H1 (cell line): ENCODE measurements around the gene SBF2. TPM values are rescaled to one million over a fixed set of nuclear protein-coding genes. Genes with fewer than 3 reads are reported as not detected.

Experiments
- CTCF ChIA-PET: fragments of 300-600 bp; sonication (Branson Sonifier 250); formaldehyde crosslinking; loops from one replicate; lab custom pipeline; 2021; ENCODE audit not compliant: partially characterized antibody; lab: Charles Lee
- POLR2A ChIA-PET: fragments of 300-600 bp; sonication (Branson Sonifier 250); formaldehyde crosslinking; loops from one replicate; lab custom pipeline; 2021; ENCODE audit warnings: inconsistent platforms; ENCODE audit not compliant: partially characterized antibody; lab: Charles Lee
- DNase-seq, 2 experiments: peaks; one replicate each; pipeline versions ENCODE4 v3.0.0 to v3.0.0-alpha.2; 2010 to 2022; ENCODE audit warnings: low spot score in 2 of 2, low read depth in 1 of 2, mixed read lengths in 1 of 2
- FAIRE-seq: peaks from 2 replicates; lab custom pipeline; 2011; peaks lifted over from hg19 to GRCh38; lab: Jason Lieb, UNC
- H2AFZ ChIP-seq: 2 replicates; pipeline ENCODE4 v1.8.1; 2012; ENCODE audit warnings: low read length, inconsistent platforms
- H2AK5ac ChIP-seq: 2 replicates; pipeline ENCODE4 v1.6.1; 2013; ENCODE audit warnings: low read depth, low read length
- H2BK120ac ChIP-seq: replicated peaks from 2 replicates; pipeline ENCODE3; 2013; ENCODE audit warnings: low read depth, low read length, inconsistent platforms
- H2BK12ac ChIP-seq: 2 replicates; pipeline ENCODE4 v1.6.1; 2013; ENCODE audit warnings: low read depth, low read length
- H2BK15ac ChIP-seq: 2 replicates; pipeline ENCODE4 v1.6.1; 2013; ENCODE audit warnings: low read length
- H2BK20ac ChIP-seq: 2 replicates; pipeline ENCODE4 v1.6.1; 2013; ENCODE audit warnings: low read length
- H2BK5ac ChIP-seq: 2 replicates; pipeline ENCODE4 v1.6.1; 2013; ENCODE audit warnings: low read depth, low read length
- H3K14ac ChIP-seq: 2 replicates; pipeline ENCODE4 v1.6.1; 2013; ENCODE audit warnings: inconsistent platforms; ENCODE audit not compliant: insufficient read length
- H3K18ac ChIP-seq: 2 replicates; pipeline ENCODE4 v1.6.1; 2013; ENCODE audit warnings: low read length; ENCODE audit errors: extremely low read depth
- H3K23ac ChIP-seq: 2 replicates; pipeline ENCODE4 v1.6.1; 2013; ENCODE audit warnings: inconsistent platforms; ENCODE audit not compliant: insufficient read length
- H3K23me2 ChIP-seq: 2 replicates; pipeline ENCODE4 v1.6.1; 2013; ENCODE audit warnings: low read depth, low read length
- H3K27ac ChIP-seq: 2 replicates; pipeline ENCODE4 v1.6.1; 2011; ENCODE audit warnings: low read depth, low read length, inconsistent platforms
- H3K27me3 ChIP-seq, 4 experiments: replicated peaks in 1 of 4; 1 replicate in 1 of 4; 2 replicates in 3 of 4; pipeline versions ENCODE4 v1.6.1 to v1.8.1; 2011 to 2013; ENCODE audit warnings: low read length in 3 of 4, mild to moderate bottlenecking in 3 of 4, inconsistent platforms in 2 of 4, mixed read lengths in 2 of 4, moderate library complexity in 1 of 4; ENCODE audit not compliant: control insufficient read depth in 3 of 4, insufficient read depth in 3 of 4; ENCODE audit errors: extremely low read depth in 1 of 4
- H3K36me3 ChIP-seq, 4 experiments: 2 replicates each; pipeline versions ENCODE4 v1.6.1 to v1.8.1; 2011 to 2013; ENCODE audit warnings: mild to moderate bottlenecking in 4 of 4, low read length in 3 of 4, moderate library complexity in 2 of 4, control low read depth in 1 of 4, inconsistent platforms in 1 of 4; ENCODE audit not compliant: insufficient read depth in 4 of 4, control insufficient read depth in 2 of 4
- H3K4ac ChIP-seq: replicated peaks from 2 replicates; pipeline ENCODE3; 2013; ENCODE audit warnings: low read length, low read depth, mixed read lengths, inconsistent platforms; ENCODE audit not compliant: insufficient read length
- H3K4me1 ChIP-seq, 4 experiments: replicated peaks in 1 of 4; 1 replicate in 1 of 4; 2 replicates in 3 of 4; pipeline versions ENCODE4 v1.6.1 to v1.8.1; 2011 to 2013; ENCODE audit warnings: low read length in 3 of 4, inconsistent platforms in 2 of 4, mixed read lengths in 1 of 4; ENCODE audit not compliant: insufficient read depth in 4 of 4, control insufficient read depth in 3 of 4
- H3K4me2 ChIP-seq, 2 experiments: 2 replicates each; pipeline versions ENCODE4 v1.6.1 to v1.8.1; 2011 to 2013; ENCODE audit warnings: low read depth in 2 of 2, low read length in 2 of 2, control low read depth in 1 of 2, inconsistent platforms in 1 of 2, mild to moderate bottlenecking in 1 of 2; ENCODE audit not compliant: insufficient read depth in 1 of 2
- H3K4me3 ChIP-seq, 4 experiments: fragments of 200-600, 300-600 bp in 1 of 4; sonication (generic), shearing (Covaris generic), sonication (Bioruptor Twin) in 1 of 4; 2 replicates each; pipeline versions ENCODE4 v1.5.1 to v1.8.1; 2011 to 2016; ENCODE audit warnings: low read length in 4 of 4, low read depth in 3 of 4, control low read depth in 2 of 4, inconsistent platforms in 2 of 4, mild to moderate bottlenecking in 2 of 4, mixed read lengths in 1 of 4, moderate library complexity in 1 of 4; ENCODE audit not compliant: insufficient read depth in 2 of 4; ENCODE audit errors: extremely low read depth in 1 of 4
- H3K56ac ChIP-seq: replicated peaks from 2 replicates; pipeline ENCODE3; 2013; ENCODE audit warnings: low read depth, mild to moderate bottlenecking, mixed read lengths, low read length, inconsistent platforms; ENCODE audit not compliant: insufficient read length
- H3K79me1 ChIP-seq: 2 replicates; pipeline ENCODE4 v1.6.1; 2013; ENCODE audit warnings: low read depth, low read length, control low read depth
- H3K79me2 ChIP-seq, 2 experiments: 2 replicates each; pipeline versions ENCODE4 v1.6.1 to v1.8.1; 2012 to 2013; ENCODE audit warnings: low read length in 2 of 2, mild to moderate bottlenecking in 2 of 2, inconsistent platforms in 1 of 2; ENCODE audit not compliant: insufficient read depth in 2 of 2, control insufficient read depth in 1 of 2
- H3K9ac ChIP-seq, 4 experiments: replicated peaks in 1 of 4; 1 replicate in 1 of 4; 2 replicates in 3 of 4; pipeline versions ENCODE4 v1.6.1 to v1.8.1; 2011 to 2013; ENCODE audit warnings: low read depth in 3 of 4, low read length in 3 of 4, control low read depth in 2 of 4, mild to moderate bottlenecking in 2 of 4, moderate library complexity in 2 of 4, inconsistent platforms in 1 of 4; ENCODE audit errors: extremely low read depth in 1 of 4
- H3K9me3 ChIP-seq, 2 experiments: 2 replicates each; pipeline versions ENCODE4 v1.6.1 to v1.8.1; 2012 to 2013; ENCODE audit warnings: mild to moderate bottlenecking in 2 of 2, moderate library complexity in 2 of 2, control low read depth in 1 of 2, inconsistent platforms in 1 of 2, low read depth in 1 of 2, low read length in 1 of 2, mixed read lengths in 1 of 2; ENCODE audit not compliant: insufficient read depth in 2 of 2
- H4K20me1 ChIP-seq, 2 experiments: replicated peaks in 1 of 2; 2 replicates each; pipeline versions ENCODE3 to v1.8.1; 2011 to 2013; ENCODE audit warnings: inconsistent platforms in 2 of 2, low read length in 2 of 2, mild to moderate bottlenecking in 1 of 2; ENCODE audit not compliant: insufficient read depth in 2 of 2, control insufficient read depth in 1 of 2
- H4K5ac ChIP-seq: 2 replicates; pipeline ENCODE4 v1.6.1; 2013; ENCODE audit warnings: low read length, low read depth, mixed read lengths, inconsistent platforms; ENCODE audit not compliant: insufficient read length
- H4K8ac ChIP-seq: 2 replicates; pipeline ENCODE4 v1.8.0; 2013; ENCODE audit warnings: mild to moderate bottlenecking, moderate library complexity, low read length, inconsistent platforms; ENCODE audit not compliant: insufficient read depth; ENCODE audit errors: extremely low read depth
- H4K91ac ChIP-seq: replicated peaks from 2 replicates; pipeline ENCODE3; 2013; ENCODE audit warnings: low read length, mixed read lengths, inconsistent platforms; ENCODE audit not compliant: insufficient read length
- ASH2L ChIP-seq: fragments of 200-600, 300-600 bp; sonication (generic); IDR thresholded peaks from one replicate; pipeline ENCODE4 v1.7.1; 2017; ENCODE audit warnings: low read length
- BRCA1 ChIP-seq: IDR thresholded peaks from 2 replicates; pipeline ENCODE4 v1.6.1; 2012; ENCODE audit warnings: low read depth, low read length, improper control_type of control experiment
- CHD1 ChIP-seq: IDR thresholded peaks from 2 replicates; pipeline ENCODE4 v1.6.1; 2012; ENCODE audit warnings: low read depth, low read length, improper control_type of control experiment
- NANOG ChIP-seq: IDR thresholded peaks from 2 replicates; pipeline ENCODE4 v1.6.1; 2011; ENCODE audit warnings: low read length, low read depth, mild to moderate bottlenecking, inconsistent platforms; ENCODE audit not compliant: insufficient read depth, poor library complexity, severe bottlenecking
- WGBS, 2 experiments: shearing (Covaris generic) in 1 of 2; methylation state at CpG; one replicate each; pipeline versions ENCODE4 v1.1.6 to v1.1.7; 2013 to 2015; ENCODE audit warnings: low lambda C conversion rate in 2 of 2, mixed read lengths in 2 of 2, inconsistent platforms in 1 of 2, low coverage in 1 of 2, missing lambda C conversion rate in 1 of 2; ENCODE audit not compliant: insufficient replicate concordance in 2 of 2, insufficient coverage in 1 of 2, insufficient read length in 1 of 2; ENCODE audit errors: extremely low coverage in 1 of 2, missing lambda C conversion rate in 1 of 2; 5-methylcytosine and 5-hydroxymethylcytosine counted together
- polyA plus RNA-seq, 7 experiments: library from polyadenylated mRNA; depleted of rRNA in 3 of 7; stranded (reverse) in 5 of 7; unstranded in 2 of 7; fragments of >200 nt in 5 of 7; fragments of 200-250 nt in 2 of 7; gene quantifications; 1 replicate in 5 of 7; 2 replicates in 1 of 7; 4 replicates in 1 of 7; pipeline versions ENCODE4 v1.2.1 to v1.2.3, GENCODE V29; 2011 to 2013; ENCODE audit warnings: missing spikeins in 2 of 7, mixed read lengths in 2 of 7
- total RNA-seq: library from RNA; stranded (reverse); fragmentation: NEBNext Ultra II Directional; extraction: Animal tissue kit (Norgen Biotek cat#: 25700); gene quantifications from 2 replicates; pipeline ENCODE4 v1.2.1, GENCODE V29; 2021

Gene SBF2
- total and polyA plus RNA-seq, 2 of the 8 experiments (the other 6 are each of a cell fraction or from before 2014, with no cell fraction given), result 36.7 to 50.5 TPM

GRCh38 chr11:9806946-9807687, 486.9 kb downstream of the SBF2 start:
- Histone ChIP-seq H4K20me1 (no peaks in the 10 kb centered on the region), H4K91ac (no peak overlapping the region), H4K8ac (no peak overlapping the region), H3K79me2 (no peaks in the 10 kb centered on the region), H2AFZ (no peak overlapping the region), H2BK5ac (no peak overlapping the region), H3K14ac (no peak overlapping the region), H3K4me2 (no peak overlapping the region), H3K27me3 (no peaks in the 10 kb centered on the region), H2BK20ac (no peak overlapping the region), H3K23ac (no peak overlapping the region), H2BK15ac (no peak overlapping the region), H3K4me1 (peaks cover 0 to 15% (median 7%) of the 10 kb centered on the region in 4 experiments; a peak in 3 of 7 replicates), H2BK120ac (no peak overlapping the region), H3K27ac (no peak overlapping the region), H3K4ac (no peak overlapping the region), H2AK5ac (no peak overlapping the region), H3K23me2 (no peaks in the 10 kb centered on the region), H3K18ac (no peak overlapping the region), H3K79me1 (no peaks in the 10 kb centered on the region), H3K36me3 (peaks cover 5 to 18% (median 9%) of the 10 kb centered on the region in 4 experiments), H3K56ac (no peak overlapping the region), H3K9me3 (no peaks in the 10 kb centered on the region), H3K4me3 (no peak overlapping the region), H2BK12ac (no peak overlapping the region), H4K5ac (no peak overlapping the region), H3K9ac (no peak overlapping the region)
- POLR2A ChIA-PET, result interaction anchor here (1.5 kb wide), 1 partner anchor 14 kb away, joined by 5 read pairs; no protein-coding TSS in a partner anchor
- DNase-seq (no peak), FAIRE-seq (no peak)
- CTCF ChIA-PET, result interaction anchor here (1.0 kb wide), 1 partner anchor 10 kb away, joined by 4 read pairs; no protein-coding TSS in a partner anchor
- TF ChIP-seq BRCA1 (no peak), CHD1 (no peak), NANOG (no peak), ASH2L (no peak)
- 96% methylated on average over 4 of the region's 4 CpGs; no CpG with 5 or more reads in 1 of the 2 experiments for WGBS, 2 experiments
